NT2/D1 (cell line): Measurements from ENCODE around the gene HEG1.

Experiments used
- SUZ12 ChIP-seq: IDR thresholded peaks from 2 replicates; pipeline ENCODE4 v1.6.1; 2011; ENCODE audit not compliant: insufficient read length, insufficient read depth; ENCODE audit errors: extremely low read depth
- ZNF274 ChIP-seq: IDR thresholded peaks from 2 replicates; pipeline ENCODE4 v1.6.1; 2011; ENCODE audit warnings: mild to moderate bottlenecking, low read depth, low read length

GRCh38 chr3:125031544-125031943 lies 24.3 kb downstream of the HEG1 start:
- TF ChIP-seq ZNF274: no peak
- TF ChIP-seq SUZ12: no peak
